DOHH2 (cell line): ENCODE measurements around the gene PPP4R1.

ENCODE experiments used
- EZH2phosphoT487 ChIP-seq: fragments of 200-600 bp; sonication (generic); IDR thresholded peaks from 2 replicates; pipeline ENCODE4 v1.6.1; 2017; ENCODE audit warnings: borderline replicate concordance, mild to moderate bottlenecking, antibody characterized with exemption, low read length, moderate library complexity, mixed read lengths
- TF ChIP-seq, protein P1 (sequence below): fragments of 200-600 bp; sonication (generic); IDR thresholded peaks from one replicate; pipeline ENCODE4 v1.5.1; 2014; ENCODE audit warnings: antibody characterized with exemption, mild to moderate bottlenecking, low read depth, low read length; ENCODE audit not compliant: poor library complexity, severe bottlenecking

DNA sequence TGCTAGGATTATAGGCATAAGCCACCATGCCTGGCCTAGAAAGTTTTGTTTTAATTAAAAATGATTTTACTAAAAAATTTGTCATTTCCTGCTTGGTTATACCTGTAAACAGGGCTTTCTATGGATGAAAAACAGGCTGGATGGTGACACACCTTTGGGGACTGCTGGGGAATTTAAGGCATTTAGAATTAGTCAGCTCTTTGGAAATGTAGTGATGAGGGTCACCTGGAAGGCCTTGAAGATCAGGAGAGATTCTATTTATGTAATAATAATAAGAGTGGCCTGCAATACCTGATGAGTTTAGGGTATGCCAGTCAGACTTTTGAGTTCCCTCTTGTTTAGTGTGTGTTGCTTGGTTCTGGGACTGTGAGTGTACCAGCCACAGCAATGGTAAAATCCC, 87.9 kb downstream of the PPP4R1 start:
- TF ChIP-seq, protein P1, sequence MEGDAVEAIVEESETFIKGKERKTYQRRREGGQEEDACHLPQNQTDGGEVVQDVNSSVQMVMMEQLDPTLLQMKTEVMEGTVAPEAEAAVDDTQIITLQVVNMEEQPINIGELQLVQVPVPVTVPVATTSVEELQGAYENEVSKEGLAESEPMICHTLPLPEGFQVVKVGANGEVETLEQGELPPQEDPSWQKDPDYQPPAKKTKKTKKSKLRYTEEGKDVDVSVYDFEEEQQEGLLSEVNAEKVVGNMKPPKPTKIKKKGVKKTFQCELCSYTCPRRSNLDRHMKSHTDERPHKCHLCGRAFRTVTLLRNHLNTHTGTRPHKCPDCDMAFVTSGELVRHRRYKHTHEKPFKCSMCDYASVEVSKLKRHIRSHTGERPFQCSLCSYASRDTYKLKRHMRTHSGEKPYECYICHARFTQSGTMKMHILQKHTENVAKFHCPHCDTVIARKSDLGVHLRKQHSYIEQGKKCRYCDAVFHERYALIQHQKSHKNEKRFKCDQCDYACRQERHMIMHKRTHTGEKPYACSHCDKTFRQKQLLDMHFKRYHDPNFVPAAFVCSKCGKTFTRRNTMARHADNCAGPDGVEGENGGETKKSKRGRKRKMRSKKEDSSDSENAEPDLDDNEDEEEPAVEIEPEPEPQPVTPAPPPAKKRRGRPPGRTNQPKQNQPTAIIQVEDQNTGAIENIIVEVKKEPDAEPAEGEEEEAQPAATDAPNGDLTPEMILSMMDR, result no peak
- TF ChIP-seq EZH2phosphoT487, result no peak
